Measurements from ENCODE around the gene LRRTM4. TPM values are rescaled to one million over a fixed set of nuclear protein-coding genes. Genes with fewer than 3 reads are reported as not detected.

LRRTM4 gene
- total RNA-seq, 4 donors from 2014 or later, result 0.27 to 0.32 TPM; not detected in 2

DNA sequence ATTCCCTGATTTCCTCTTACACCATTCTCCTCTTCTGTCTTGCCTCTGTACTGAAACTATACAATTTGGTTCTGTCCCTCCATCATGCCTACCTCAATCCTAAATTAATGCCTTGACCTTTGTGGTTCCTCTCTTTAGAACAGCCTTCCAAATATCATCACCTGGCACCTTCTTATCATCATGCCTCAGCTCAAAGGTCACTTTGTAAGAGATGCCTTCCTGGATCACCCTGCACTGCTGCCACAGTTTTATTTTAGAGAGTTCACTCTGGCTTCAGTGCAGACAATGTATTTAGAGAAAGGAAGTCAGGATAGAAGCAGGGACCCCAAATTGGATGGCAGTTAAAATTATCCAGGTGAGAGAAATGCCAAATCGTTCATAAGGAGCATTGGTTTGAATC is 64.5 kb downstream of the LRRTM4 start:
- no peak for DNase-seq
- no peak for TF ChIP-seq EP300 (IDR thresholded peaks at IDR 0.05; ENCODE audit: low read depth)
- no peak for TF ChIP-seq POLR2A (IDR thresholded peaks at IDR 0.05)
- WGBS, 2 donors (ENCODE audit: low coverage in 1 of 2), result 56 to 76% methylated on average over 1 of the region's 1 CpG
- Histone ChIP-seq H3K27me3 (no peaks in the 10 kb centered on the region), H3K27ac (no peak overlapping the region), H3K4me3 (no peak overlapping the region), H3K36me3 (no peaks in the 10 kb centered on the region), H3K4me1 (no peaks in the 10 kb centered on the region), H3K9me3 (no peaks in the 10 kb centered on the region)
- in situ Hi-C loops (cut with MboI; ENCODE audit: low pct_ligation_motif_present in 1 of 4, low pct_unique_long_range_greater_than_20kb in 1 of 4, low sequenced_read_pairs in 3 of 4) (no loop called here), intact Hi-C loops (cut with DNase I; ENCODE audit: low total_unique reads) (no loop called here)

DNA sequence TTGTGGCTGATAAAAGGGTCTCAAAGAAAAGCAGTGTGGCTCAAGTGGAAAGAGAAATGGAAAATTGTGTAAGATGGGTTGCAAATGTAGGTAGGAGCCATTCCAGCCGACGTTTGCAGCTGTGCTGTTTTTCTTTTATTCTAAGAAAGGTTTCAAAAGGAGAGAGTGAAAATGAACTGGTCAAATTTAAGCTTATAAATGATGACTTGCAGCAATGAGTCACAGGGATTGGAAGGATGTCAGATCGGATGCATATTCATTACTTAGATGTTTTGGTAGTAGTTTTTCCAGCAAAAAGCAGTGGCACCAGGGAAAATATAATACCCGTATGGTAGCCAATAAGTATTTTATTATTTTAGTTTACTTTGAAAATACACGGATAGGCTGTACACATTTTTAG is 79.1 kb downstream of the LRRTM4 start:
- WGBS, 2 donors (ENCODE audit: low coverage in 1 of 2), result 62 to 77% methylated on average over 5 of the region's 5 CpGs
- H3K36me3 ChIP-seq, result no peaks in the 10 kb centered on the region
- H3K27ac ChIP-seq, result no peak overlapping the region
- H3K4me1 ChIP-seq, result no peaks in the 10 kb centered on the region
- intact Hi-C loops (cut with DNase I; ENCODE audit: low total_unique reads) (no loop called here), in situ Hi-C loops (cut with MboI; ENCODE audit: low pct_ligation_motif_present in 1 of 4, low pct_unique_long_range_greater_than_20kb in 1 of 4, low sequenced_read_pairs in 3 of 4) (no loop called here)
- H3K27me3 ChIP-seq, result no peaks in the 10 kb centered on the region
- no peak overlapping the region for H3K4me3 ChIP-seq
- no peak for DNase-seq
- TF ChIP-seq POLR2A (IDR thresholded peaks at IDR 0.05), result no peak
- TF ChIP-seq EP300 (IDR thresholded peaks at IDR 0.05; ENCODE audit: low read depth), result no peak
- no peak for TF ChIP-seq POLR2AphosphoS5 (IDR thresholded peaks at IDR 0.05)
- TF ChIP-seq, protein P1, sequence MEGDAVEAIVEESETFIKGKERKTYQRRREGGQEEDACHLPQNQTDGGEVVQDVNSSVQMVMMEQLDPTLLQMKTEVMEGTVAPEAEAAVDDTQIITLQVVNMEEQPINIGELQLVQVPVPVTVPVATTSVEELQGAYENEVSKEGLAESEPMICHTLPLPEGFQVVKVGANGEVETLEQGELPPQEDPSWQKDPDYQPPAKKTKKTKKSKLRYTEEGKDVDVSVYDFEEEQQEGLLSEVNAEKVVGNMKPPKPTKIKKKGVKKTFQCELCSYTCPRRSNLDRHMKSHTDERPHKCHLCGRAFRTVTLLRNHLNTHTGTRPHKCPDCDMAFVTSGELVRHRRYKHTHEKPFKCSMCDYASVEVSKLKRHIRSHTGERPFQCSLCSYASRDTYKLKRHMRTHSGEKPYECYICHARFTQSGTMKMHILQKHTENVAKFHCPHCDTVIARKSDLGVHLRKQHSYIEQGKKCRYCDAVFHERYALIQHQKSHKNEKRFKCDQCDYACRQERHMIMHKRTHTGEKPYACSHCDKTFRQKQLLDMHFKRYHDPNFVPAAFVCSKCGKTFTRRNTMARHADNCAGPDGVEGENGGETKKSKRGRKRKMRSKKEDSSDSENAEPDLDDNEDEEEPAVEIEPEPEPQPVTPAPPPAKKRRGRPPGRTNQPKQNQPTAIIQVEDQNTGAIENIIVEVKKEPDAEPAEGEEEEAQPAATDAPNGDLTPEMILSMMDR (IDR thresholded peaks at IDR 0.05), result no peak
- H3K9me3 ChIP-seq, result no peaks in the 10 kb centered on the region

DNA sequence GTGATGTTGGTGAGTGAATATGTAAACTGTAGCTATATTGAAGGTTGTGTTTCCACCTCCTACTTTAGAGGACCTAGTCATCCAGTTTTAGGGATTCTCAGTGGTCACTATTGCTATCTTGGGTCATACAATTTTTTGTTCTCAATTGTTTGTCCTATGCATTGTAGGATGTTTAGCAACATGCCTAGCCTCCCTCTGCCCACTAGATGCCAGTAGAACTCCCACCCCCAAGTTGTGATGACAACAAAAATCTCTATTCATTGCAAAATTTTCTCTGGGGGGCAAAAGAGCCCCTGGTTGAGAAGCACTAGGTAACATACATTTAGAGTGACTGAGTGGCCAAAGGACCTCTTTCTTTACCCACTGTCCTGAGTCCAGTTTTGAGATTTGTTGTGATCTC is 87.3 kb downstream of the LRRTM4 start:
- no peak for DNase-seq
- in situ Hi-C loops (cut with MboI; ENCODE audit: low pct_ligation_motif_present in 1 of 4, low pct_unique_long_range_greater_than_20kb in 1 of 4, low sequenced_read_pairs in 3 of 4), result no loop called here
- Histone ChIP-seq H3K27me3 (no peaks in the 10 kb centered on the region), H3K4me3 (no peak overlapping the region), H3K36me3 (no peaks in the 10 kb centered on the region), H3K9me3 (no peaks in the 10 kb centered on the region), H3K4me1 (no peaks in the 10 kb centered on the region), H3K27ac (no peak overlapping the region)
- intact Hi-C loops (cut with DNase I; ENCODE audit: low total_unique reads), result no loop called here
- TF ChIP-seq EP300 (IDR thresholded peaks at IDR 0.05; ENCODE audit: low read depth), result no peak
- no peak for TF ChIP-seq POLR2AphosphoS5 (IDR thresholded peaks at IDR 0.05)
- TF ChIP-seq, protein P1 (IDR thresholded peaks at IDR 0.05), result peak in 1 of 5 experiments; percentile 6

DNA sequence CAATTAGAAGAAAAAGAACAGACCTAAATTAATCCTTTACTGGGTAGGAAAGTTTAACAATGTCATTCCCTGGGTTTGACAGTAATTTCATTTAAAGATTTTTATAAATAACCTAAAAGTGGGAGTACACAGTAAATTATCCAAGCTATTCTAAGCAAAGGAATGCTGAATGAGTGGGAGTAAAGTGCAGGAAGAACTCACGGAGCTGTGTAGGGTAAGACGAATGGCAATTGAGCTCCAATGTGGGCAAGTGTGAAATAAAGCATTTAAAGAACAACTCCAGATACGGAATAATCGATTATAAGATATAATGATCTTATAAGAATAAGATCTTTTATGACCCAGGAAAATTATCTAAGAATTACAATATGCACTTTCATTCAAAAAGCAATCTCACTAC is 93.2 kb downstream of the LRRTM4 start:
- 79 to 96% methylated on average over 4 of the region's 4 CpGs for WGBS, 2 donors (ENCODE audit: low coverage in 1 of 2)
- Histone ChIP-seq H3K36me3 (no peaks in the 10 kb centered on the region), H3K4me1 (no peaks in the 10 kb centered on the region), H3K27ac (no peak overlapping the region), H3K27me3 (no peaks in the 10 kb centered on the region), H3K9me3 (no peaks in the 10 kb centered on the region), H3K4me3 (no peak overlapping the region)
- in situ Hi-C loops (cut with MboI; ENCODE audit: low pct_ligation_motif_present in 1 of 4, low pct_unique_long_range_greater_than_20kb in 1 of 4, low sequenced_read_pairs in 3 of 4), result no loop called here
- intact Hi-C loops (cut with DNase I; ENCODE audit: low total_unique reads), result no loop called here
- TF ChIP-seq, protein P1 (IDR thresholded peaks at IDR 0.05), result no peak
- TF ChIP-seq POLR2AphosphoS5 (IDR thresholded peaks at IDR 0.05) (no peak), EP300 (IDR thresholded peaks at IDR 0.05; ENCODE audit: low read depth) (no peak), POLR2A (IDR thresholded peaks at IDR 0.05) (no peak)
- no peak for DNase-seq

DNA sequence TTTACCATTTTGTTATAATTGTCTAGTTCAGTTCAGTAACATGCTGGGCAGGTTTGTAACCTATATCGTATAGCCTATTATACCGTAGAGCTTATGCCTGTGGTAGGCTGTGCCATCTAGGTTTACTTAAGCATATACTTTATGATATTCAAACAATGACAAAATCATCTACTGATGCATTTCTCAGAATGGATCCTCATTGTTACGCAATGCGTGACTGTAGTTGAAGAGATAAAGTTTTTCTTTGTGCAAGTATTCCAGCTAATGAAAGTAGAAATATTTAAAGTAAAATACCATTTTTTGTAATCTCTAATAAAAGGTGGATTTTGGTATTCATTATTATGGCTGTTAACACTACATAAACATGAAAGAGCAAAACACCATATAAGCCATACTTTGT is 100.2 kb downstream of the LRRTM4 start:
- Histone ChIP-seq H3K27ac (no peak overlapping the region), H3K4me1 (no peaks in the 10 kb centered on the region), H3K9me3 (no peaks in the 10 kb centered on the region), H3K27me3 (no peaks in the 10 kb centered on the region), H3K36me3 (no peaks in the 10 kb centered on the region), H3K4me3 (no peak overlapping the region)
- no peak for DNase-seq
- intact Hi-C loops (cut with DNase I; ENCODE audit: low total_unique reads), result no loop called here
- WGBS, 2 donors (ENCODE audit: low coverage in 1 of 2), result 64 to 71% methylated on average over 4 of the region's 4 CpGs
- in situ Hi-C loops (cut with MboI; ENCODE audit: low pct_ligation_motif_present in 1 of 4, low pct_unique_long_range_greater_than_20kb in 1 of 4, low sequenced_read_pairs in 3 of 4), result no loop called here
- TF ChIP-seq POLR2A (IDR thresholded peaks at IDR 0.05), result no peak
- TF ChIP-seq, protein P1 (IDR thresholded peaks at IDR 0.05), result no peak
- no peak for TF ChIP-seq EP300 (IDR thresholded peaks at IDR 0.05; ENCODE audit: low read depth)
- no peak for TF ChIP-seq POLR2AphosphoS5 (IDR thresholded peaks at IDR 0.05)

Measured in transverse colon (tissue), 4 donors.